GM18861 (cell line): Measurements from ENCODE around the gene CCDC61.

Experiments
- ATAC-seq: cut with Tn5 transposase; IDR thresholded peaks from one replicate; pipeline ENCODE4 v1.9.1; 2021; ENCODE audit not compliant: unreplicated experiment

The CCDC61 gene, protein sequence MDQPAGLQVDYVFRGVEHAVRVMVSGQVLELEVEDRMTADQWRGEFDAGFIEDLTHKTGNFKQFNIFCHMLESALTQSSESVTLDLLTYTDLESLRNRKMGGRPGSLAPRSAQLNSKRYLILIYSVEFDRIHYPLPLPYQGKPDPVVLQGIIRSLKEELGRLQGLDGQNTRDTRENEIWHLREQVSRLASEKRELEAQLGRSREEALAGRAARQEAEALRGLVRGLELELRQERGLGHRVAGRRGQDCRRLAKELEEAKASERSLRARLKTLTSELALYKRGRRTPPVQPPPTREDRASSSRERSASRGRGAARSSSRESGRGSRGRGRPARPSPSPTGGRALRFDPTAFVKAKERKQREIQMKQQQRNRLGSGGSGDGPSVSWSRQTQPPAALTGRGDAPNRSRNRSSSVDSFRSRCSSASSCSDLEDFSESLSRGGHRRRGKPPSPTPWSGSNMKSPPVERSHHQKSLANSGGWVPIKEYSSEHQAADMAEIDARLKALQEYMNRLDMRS

DNA sequence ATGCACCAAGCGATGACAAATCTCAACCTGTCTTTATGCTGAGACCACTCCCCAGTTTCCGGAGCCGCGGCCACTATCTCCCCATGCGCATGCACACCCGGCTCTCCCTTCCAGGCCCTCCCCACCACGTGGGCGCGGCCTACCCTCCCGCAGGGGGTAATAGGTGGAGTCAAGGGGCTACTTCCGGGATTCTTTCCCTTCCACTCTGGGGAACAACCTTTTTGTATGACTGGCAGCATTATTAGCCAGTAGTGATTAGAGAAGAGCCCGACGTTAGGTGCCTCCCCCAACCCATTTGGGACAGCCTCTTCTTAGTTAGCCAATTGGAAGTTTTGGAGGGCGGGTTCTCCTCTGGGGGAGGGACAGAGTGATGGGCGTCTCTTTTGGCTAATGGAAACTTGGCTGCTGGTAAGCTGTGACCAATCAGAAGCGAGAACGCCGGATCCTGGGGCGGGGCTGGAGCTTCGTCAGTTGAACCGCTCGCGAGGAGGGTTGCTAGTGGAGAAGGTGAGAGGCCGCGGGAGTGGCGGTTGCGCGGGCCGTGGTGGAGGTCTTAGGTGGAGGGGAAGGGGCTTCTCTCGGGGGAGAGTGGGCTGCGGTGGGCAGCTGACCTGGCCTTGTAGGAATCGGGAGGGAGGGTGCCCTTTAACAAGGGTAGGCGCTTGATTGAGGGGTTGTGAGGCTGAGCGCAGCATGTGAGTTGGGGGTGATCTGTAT, at the start of gene CCDC61:
Gene CCDC61, plus strand, starts transcription at position 470 of the 717 bp plus-strand sequence. CDS start 7,552 bp downstream, outside the sequence.
- ATAC-seq = peak; percentile 95

DNA sequence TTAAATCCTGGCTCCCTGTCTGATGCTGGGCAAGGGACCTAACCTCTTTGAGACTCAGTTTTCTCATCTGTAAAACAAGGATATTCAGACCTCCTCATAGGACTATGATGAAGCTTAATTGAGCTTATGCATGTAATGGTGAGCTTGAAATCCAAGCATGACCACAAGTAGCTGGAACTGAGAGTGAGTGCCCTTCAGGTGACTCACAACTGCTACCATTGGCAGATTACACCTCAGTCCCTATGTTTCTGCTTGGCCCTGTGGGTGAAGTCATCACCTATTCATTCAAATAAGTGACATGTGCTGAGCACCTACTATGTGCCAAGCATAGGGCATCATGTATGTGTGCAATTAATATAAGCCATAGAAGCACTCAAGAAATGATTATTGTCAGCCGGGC, 47.3 kb upstream of the CCDC61 start:
- no peak for ATAC-seq

DNA sequence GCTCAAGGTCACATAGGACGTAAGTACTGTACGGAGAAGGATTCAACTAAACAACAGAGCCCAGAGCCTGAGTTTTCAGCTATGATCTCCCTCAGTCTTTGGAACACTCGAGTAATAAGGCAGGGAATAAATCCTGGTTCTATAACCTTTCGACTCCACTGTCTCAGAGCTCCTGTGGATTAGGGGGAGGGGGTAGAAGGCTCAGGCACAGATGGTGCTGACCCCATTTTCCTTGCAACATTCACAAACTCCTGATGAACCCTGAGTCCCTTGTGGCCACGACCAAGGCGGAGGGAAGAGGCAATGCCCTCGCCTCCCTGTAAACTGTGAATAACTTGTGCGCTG, 43.0 kb upstream of the CCDC61 start:
- no peak for ATAC-seq

DNA sequence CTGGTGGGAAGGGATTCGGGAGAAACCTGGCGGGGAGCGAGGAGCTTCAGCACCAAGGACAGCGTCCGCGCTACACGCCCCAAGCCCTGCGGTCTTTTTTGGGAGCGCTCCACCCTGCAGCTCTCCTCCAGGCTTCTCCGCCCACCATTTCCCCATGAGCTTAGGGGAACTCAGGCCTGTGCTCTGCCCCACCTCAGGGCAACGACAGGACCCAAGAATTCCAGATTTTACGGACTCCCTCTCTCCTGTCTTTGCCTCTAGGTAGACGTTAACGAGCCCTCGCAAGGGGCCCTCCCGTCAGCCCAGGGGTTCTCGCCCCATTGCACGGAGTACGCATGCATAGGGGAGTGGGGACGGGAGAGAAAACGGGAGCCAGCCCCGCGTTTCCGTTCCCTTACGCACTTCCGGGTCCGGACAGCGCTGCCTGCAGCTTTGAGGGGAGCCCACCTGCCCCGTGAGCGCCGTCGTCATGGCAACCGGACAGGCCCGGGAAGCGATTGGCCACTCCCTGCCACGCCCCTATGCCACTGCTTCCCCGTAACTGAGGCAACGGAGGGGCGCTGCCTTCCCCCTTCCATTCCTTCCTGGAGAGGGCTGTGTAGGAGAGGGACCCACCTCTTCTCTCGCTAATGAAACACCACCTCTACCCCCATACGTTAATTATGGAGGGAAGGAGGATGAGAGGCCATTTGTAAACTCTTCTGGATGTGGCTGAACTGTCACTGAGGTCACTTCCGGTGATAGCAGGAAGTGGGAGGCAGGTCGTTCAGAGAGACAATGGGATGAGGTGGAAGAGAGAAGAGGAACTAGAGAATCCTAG, 42.4 kb upstream of the CCDC61 start:
- ATAC-seq = no peak

DNA sequence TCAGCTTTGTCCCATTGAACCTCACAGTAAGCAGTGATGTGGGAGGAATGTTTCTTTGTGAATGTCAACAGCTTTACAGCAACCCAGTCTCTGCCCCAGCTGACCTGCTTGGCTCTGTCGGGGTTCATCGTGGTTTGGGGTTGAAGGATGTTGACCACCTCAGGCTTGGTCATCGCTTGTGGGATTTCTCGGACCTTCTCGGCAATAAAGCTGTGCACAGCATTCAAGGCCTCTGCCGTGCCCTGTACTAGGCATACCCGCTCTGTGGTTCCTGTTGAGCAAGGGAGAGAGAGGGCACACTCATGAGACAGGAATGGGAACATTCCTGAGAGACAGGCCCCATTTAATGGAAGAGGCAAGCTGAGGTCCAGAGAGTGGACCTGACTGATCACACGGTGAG, 41.6 kb upstream of the CCDC61 start:
- ATAC-seq = no peak

DNA sequence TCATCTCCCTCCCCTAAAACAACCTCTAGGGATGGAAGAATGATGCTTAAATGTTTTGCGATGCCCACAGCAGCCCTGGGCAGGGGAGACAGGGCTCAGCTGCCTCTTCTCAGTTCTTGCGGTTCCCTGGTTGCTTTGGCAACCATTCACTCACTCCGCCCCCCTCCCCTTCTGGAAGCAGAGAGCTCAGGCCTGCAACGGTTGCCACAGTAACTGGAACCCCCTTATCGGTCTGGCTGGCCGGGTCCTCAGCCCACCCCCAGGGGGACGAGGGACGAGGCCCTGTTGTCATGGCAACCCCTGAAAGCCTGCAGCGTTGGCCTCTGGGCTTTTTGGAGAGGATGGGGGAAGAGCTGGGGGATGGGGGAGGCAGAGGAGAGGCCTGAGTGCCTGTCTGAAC, 41.1 kb upstream of the CCDC61 start:
- no peak for ATAC-seq

DNA sequence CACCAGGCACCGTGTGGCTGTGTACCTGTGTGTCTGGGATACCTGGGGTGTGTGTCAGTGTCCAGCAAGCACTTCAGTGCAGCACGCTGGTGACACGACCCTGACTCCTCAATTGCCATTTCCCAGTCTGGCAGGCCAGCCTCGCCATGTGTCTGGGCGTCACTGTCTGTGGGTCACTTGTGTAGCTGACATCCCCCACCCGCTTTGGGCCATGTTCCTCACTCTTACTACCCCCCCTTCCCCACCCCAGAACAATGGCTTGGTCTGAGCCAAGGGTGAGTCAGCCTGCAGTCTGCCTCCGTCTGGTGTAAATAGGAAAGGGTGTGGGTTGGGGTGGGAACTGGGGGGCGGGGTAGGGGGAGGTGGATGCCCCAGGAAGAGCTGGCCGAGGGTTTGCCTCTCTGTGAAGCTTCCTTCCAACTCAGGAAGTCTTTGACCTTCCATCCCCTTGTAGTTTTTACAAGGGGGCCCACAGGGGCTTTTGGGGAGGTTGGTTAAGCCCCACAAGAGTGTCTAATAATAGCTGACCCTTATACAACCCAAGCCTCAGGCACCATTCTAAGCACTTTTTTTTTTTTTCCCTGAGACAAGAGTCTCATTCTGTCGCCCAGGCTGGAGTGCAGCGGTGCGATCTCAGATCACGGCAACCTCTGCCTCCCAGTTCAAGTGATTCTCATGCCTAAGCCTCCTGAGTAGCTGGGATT, 39.2 kb upstream of the CCDC61 start:
- ATAC-seq = no peak

DNA sequence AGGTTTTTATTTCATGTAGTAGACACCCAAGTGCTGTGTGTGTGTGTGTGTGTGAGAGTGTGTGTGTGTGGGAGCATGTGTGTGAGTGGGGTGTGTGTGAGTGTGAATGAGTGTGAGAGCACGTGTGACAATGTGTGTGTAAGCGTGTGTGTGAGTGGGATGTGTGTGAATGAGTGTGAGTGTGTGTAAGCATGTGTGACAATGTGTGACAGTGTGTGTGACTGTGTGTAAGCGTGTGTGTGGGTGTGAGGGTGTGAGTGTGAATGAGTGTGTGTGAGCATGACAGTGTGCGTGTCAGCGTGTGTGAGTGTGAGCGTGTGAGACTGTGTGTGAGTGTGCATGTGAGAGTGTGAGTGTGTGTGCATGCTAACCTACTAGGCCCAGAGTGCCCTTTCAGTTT, 36.9 kb upstream of the CCDC61 start:
- no peak for ATAC-seq

DNA sequence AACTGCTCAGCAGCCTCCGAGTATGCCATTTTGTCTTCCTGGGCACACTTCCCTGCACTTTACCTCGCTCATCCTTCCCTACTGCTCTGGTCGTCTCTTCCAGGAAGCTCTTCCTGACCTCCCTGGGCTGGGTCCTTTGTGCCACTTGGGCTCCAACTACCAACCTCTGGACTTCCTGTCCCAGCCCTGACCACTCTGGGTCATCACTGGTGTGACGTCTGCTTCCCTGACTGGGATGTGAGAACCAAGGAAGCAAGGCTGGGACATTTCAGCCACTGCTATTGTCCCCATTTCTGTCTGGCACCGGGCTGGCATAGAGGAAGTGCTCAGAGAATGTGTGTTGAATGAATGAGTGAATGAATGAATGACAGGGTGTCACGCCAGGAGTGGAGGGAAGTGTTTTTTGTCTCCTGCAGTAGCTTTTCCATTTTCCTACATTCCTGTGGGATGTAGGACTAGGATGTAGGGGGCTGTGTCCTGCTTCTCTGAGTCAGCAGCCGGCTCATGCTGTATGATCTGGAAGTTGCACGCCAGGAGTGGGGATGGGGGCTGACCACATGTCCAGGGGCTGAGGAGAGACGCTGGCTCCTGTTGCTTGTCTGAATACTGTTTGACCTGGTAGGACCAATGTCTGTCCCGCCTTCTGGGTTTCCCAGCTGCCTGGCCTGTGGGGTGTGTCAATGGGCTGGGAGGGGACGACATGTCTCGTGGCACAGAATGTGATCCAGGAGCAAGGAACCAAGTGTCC, 36.3 kb upstream of the CCDC61 start:
- no peak for ATAC-seq

DNA sequence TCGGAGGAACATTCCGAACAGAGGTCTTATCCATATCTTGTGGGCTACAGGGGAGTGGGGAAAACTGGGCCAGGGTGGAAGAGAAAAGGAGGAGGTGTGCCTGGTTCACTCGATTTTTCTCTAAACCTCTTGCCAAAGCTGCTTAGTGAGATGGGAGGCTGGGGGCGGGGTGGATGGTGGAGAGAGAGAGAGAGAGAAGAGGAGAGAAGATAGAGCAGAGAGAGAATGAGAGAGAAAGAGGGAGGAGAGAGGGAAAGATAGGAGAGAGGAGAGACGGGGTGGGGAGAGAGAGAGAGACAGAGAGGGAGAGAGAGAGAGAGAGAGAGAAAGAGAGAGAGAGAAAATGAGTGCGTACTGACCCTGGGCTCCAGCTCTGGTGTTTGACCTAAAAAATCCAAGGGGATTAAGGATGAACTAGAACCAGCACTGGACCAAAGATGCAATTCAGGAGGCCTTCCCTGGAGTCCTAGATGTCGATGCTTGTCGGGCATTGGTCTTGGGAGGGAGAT, 35.7 kb upstream of the CCDC61 start:
- no peak for ATAC-seq

DNA sequence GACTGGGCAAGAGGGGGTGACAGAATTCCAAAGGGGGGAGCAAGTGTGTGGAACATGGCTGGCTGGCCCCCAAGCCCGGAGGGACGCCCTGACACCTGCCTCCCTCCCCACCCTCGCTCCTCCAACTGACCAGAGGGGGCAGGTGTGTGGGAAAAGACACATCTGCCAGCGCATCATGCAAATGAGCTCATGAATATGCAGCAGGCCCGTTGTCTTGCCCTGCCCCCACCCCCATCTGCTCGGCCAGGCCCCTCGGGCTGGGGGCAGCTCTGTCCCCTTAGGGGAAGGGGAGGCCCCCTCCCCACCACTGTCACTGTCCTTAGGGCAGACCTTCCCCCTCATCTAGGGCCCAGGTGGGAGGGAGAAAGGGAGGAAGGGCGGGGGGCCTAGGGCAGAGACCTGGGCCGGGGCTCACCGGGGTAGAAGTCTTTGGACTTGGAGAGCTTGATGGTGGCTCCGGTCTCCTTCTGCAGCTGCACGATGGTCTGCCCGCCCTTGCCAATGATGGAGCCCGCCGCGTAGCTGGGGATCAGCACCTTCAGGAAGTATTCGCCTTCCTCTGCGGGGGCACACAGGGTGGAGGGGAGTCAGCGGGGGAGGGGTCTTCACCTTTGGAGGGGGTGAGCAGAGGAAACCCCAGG, 34.6 kb upstream of the CCDC61 start:
- no peak for ATAC-seq

DNA sequence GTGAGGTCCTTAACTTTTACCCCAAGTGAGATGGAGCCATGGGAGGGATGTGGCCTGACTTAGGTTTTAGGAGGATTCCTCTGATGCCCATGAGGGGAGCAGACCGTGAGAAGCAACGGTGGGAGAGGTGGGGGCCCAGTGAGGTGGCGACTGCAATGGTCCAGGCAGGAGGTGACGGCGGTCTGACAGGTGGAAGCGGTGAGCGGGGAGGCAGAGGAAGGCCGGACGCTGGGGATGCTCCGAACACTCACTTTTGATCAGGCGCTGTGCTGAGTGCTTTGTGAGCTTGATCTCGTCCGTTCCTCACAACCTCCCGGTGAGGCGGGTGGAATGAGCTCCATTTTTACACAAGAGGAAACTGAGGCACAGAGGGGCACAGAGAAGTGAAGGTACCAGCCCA, 33.2 kb upstream of the CCDC61 start:
- ATAC-seq = no peak

DNA sequence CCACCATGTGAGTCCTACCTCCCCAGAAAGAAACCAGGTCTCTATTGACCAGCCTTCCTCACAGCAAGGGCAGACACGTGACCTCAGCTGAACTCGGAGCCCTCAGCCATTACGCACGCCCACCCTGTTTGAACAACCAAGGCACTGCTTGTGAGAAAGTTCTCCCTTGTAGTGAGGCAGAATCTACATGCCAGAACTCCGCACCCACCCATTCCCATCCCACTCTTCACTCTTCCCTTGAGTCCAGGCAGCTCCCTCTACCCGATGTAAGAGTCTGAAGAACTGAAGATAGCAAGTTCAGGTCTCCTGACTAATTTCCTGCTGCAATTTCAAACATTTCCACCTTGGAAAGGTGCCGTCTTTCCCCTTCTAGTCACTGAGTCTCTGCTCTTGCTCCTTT, 28.0 kb upstream of the CCDC61 start:
- no peak for ATAC-seq

DNA sequence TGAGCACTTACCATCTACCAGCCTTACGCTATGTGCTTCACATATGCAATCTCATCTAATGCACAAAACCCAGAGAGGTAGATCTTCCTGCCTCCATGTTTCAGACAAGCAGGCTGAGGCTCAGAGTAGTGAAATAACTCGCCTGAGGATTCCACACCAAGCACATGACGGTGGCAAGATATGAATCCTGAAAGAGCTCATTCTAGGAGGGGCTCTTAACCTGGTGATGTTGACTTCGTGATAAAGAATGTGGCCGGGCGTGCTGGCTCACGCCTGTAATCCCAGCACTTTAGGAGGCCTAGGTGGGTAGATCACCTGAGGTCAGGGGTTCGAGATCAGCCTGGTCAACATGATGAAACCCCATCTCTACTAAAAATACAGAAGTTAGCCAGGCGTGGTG, 26.6 kb upstream of the CCDC61 start:
- ATAC-seq = no peak

DNA sequence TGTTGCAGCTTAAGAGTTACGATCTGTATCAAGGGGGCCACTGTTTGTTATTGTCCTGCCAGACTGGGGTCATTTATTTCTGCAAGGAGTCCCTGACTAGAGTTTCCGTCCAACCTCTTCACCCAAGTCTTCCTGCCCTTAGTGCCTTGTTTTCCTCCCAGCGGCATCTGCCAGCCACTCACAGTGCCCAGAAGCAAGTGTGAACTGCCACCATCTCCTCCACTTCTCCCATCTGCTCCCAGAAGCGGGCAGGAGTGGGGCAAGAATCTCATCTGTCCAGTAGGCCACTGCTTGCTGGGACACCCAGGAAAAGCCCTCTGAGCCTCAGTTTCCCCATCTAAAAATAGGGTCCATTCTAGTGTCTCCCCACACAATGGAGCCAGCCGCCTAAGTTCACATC, 25.6 kb upstream of the CCDC61 start:
- ATAC-seq = no peak

DNA sequence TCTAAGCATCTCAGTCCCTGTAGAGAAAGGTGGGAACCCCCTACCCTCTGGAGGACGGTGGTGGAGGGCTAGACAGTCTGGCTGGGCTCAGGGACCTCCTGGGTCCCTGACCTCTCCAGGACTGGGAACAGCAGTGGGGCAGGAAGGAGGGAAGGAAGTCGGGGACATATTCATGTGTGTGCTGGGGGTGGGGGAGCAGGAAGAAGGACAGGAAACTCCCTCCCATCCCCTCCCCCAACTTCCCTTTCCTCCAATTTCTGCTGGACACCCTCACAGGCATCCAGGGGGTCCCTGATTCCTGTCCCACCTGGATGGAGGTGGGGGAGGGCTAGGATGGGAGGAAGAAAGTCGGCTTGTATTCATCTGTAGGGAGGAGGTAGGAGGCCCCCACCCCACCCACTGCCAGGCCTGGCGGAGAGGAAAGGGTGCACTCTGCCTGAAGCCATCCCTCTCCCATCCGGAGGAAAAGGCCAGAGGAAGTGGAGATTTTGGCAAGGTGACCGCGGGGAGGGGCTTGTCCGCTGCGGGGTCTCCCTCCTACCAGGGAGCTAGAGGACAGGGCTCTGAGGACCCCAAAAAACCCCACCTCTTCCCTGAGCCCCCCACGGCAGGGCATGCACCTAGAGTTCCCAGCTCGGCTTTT, 23.9 kb upstream of the CCDC61 start:
- no peak for ATAC-seq

DNA sequence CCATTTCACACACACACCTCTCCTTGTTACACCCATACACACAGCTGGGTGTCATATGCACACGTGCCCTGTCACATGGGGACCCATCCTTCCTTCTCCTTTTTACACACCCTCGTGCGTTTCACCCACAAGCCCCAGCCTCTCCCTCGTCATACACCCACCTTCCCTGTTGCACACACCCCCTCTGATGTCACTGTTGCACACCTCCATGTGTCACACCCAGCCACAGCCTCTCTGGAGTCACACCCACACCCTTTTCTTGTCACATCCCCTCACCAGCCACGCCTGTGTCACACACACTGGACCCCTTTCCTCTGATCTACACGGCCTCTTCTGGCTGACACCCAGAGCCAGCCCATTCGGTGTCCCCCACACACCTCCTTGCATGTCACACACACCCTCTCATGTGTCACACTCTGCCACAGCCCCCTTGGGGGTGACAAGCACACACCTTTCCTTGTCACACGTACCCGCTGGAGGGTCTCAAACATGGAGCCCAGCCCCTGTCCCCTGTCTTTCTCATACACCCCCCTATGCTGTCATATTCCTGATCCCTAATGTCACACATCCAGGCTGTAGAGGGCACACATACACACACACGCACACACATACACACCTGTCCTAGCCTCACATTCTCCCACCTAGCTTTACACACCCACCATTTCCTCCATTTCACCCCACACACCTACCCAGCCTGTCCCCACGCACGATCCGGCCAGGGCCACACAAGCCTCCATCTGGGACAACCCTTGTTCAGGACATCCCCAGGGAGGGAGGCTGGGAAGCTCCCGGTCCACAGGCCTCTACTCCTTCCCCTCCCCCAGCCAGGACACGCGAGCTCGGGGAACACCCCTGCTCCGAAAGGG, 23.0 kb upstream of the CCDC61 start:
- ATAC-seq = no peak

DNA sequence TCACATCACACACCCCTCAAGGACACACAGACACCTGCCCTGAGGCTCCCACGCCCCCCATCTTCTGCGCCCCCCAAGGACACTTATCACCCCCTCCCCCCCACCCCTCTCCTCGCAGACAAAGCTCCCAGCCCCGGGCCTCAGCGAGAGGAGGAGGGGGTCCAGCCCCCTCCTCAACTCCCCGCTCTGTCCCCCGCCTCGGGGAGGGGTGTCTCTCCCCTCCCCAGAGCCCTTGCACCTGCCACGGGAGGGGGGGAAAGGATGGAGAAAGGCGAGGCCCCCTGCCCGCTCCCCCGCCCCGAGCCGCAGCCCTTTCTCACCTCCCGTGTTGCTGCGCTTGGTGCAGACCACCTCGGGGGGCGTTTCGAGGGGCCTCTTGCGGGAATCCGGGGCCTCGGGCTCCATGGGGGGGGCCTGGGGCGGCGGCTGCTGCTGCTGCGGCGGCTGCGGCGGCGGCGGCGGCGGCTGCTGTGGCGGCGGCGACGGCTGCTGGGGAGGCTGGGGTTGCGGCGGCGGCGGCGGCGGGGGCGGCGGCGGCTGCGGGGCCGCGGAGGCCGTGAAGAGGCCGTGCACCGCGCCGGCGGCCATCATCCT, 22.2 kb upstream of the CCDC61 start:
- no peak for ATAC-seq
